HepG2 (cell line): Measurements from ENCODE around the gene CHD2. TPM values are rescaled to one million over a fixed set of nuclear protein-coding genes. Genes with fewer than 3 reads are reported as not detected.

ENCODE experiments used
- BHLHE40 ChIP-seq: IDR thresholded peaks from 2 replicates; pipeline ENCODE4 v1.6.1; 2011; ENCODE audit warnings: low read length, improper control_type of control experiment
- CCDC6 ChIP-seq: sonication (generic); formaldehyde crosslinking; IDR thresholded peaks from 2 replicates; pipeline ENCODE4 v1.8.1; 2022; ENCODE audit warnings: mild to moderate bottlenecking, missing genetic modification reagents, moderate library complexity
- HOXA5 ChIP-seq: sonication (generic); formaldehyde crosslinking; IDR thresholded peaks from 2 replicates; pipeline ENCODE4 v1.4.0; 2020; ENCODE audit warnings: missing genetic modification reagents
- MAFF ChIP-seq: IDR thresholded peaks from 2 replicates; pipeline ENCODE4 v1.6.1; 2011; ENCODE audit warnings: low read depth, low read length, improper control_type of control experiment
- MYNN ChIP-seq: sonication (generic); formaldehyde crosslinking; IDR thresholded peaks from 2 replicates; pipeline ENCODE4 v1.4.0; 2020; ENCODE audit warnings: mild to moderate bottlenecking, low read depth, missing genetic modification reagents
- POLR2G ChIP-seq: fragments of 200-400 bp; formaldehyde crosslinking; IDR thresholded peaks from 2 replicates; pipeline ENCODE4 v1.6.1; 2018; ENCODE audit warnings: mild to moderate bottlenecking, low read depth, low read length, moderate library complexity
- RARA ChIP-seq: IDR thresholded peaks from 2 replicates; pipeline ENCODE4 v1.6.1; 2016; ENCODE audit warnings: missing genetic modification reagents, missing compliant biosample characterization
- SMC3 ChIP-seq: IDR thresholded peaks from 2 replicates; pipeline ENCODE4 v1.6.1; 2011; ENCODE audit warnings: low read length, improper control_type of control experiment
- SPEN ChIP-seq: sonication (generic); formaldehyde crosslinking; IDR thresholded peaks from 2 replicates; pipeline ENCODE4 v1.5.1; 2020; ENCODE audit warnings: low read depth, mild to moderate bottlenecking, missing genetic modification reagents
- ZNF263 ChIP-seq: sonication (generic); formaldehyde crosslinking; IDR thresholded peaks from 2 replicates; pipeline ENCODE4 v1.4.0; 2020; ENCODE audit warnings: missing genetic modification reagents
- ZNF382 ChIP-seq: sonication (generic); formaldehyde crosslinking; IDR thresholded peaks from 2 replicates; pipeline ENCODE4 v1.5.0; 2020; ENCODE audit warnings: missing genetic modification reagents, mild to moderate bottlenecking, borderline replicate concordance
- ZNF772 ChIP-seq: sonication (generic); formaldehyde crosslinking; IDR thresholded peaks from 2 replicates; pipeline ENCODE4 v1.5.0; 2020; ENCODE audit warnings: mild to moderate bottlenecking, missing genetic modification reagents
- polyA plus RNA-seq, 8 experiments: library from polyadenylated mRNA; depleted of rRNA in 3 of 8; stranded (reverse) in 7 of 8; unstranded in 1 of 8; fragments of >200 nt; fragmentation: Illumina TruSeq in 4 of 8; extraction: Trizol in 4 of 8; gene quantifications; 2 replicates each; pipeline versions ENCODE4 v1.2.1 to v1.2.3, GENCODE V29; 2011 to 2016; ENCODE audit warnings: low read depth in 4 of 8, missing spikeins in 1 of 8, mixed read lengths in 1 of 8; ENCODE audit not compliant: insufficient read depth in 1 of 8
- total RNA-seq, 5 experiments: library from RNA; depleted of rRNA; stranded (reverse); fragments of >200 nt; fragmentation: Illumina TruSeq; extraction: Trizol; gene quantifications; 2 replicates each; pipeline ENCODE4 v1.2.3, GENCODE V29; 2016; ENCODE audit warnings: low read depth in 1 of 5
- TF ChIP-seq, protein P1 (sequence below): sonication (generic); formaldehyde crosslinking; IDR thresholded peaks from 2 replicates; pipeline ENCODE4 v1.4.0; 2020; ENCODE audit warnings: missing genetic modification reagents
- TF ChIP-seq, protein P2 (sequence below): sonication (generic); formaldehyde crosslinking; IDR thresholded peaks from 2 replicates; pipeline ENCODE4 v1.5.0; 2020; ENCODE audit warnings: missing genetic modification reagents
- TF ChIP-seq, protein P3 (sequence below), 2 experiments: fragments of 450-650 bp in 1 of 2; sonication (generic) in 1 of 2; formaldehyde crosslinking; IDR thresholded peaks; 2 replicates each; pipeline versions ENCODE4 v1.5.0 to v1.8.0; 2020 to 2022; ENCODE audit warnings: mild to moderate bottlenecking in 1 of 2, missing genetic modification reagents in 1 of 2
- TF ChIP-seq, protein P4 (sequence below): sonication (generic); formaldehyde crosslinking; IDR thresholded peaks from 2 replicates; pipeline ENCODE4 v1.8.1; 2022; ENCODE audit warnings: mild to moderate bottlenecking, missing genetic modification reagents
- TF ChIP-seq, protein P5 (sequence below): sonication (generic); formaldehyde crosslinking; IDR thresholded peaks from 2 replicates; pipeline ENCODE4 v1.8.0; 2022; ENCODE audit warnings: mild to moderate bottlenecking, missing genetic modification reagents, moderate library complexity
- TF ChIP-seq, protein P6 (sequence below), 2 experiments: IDR thresholded peaks; 2 replicates each; pipeline ENCODE4 v1.6.1; 2011 to 2012; ENCODE audit warnings: low read length in 2 of 2, borderline replicate concordance in 1 of 2, low read depth in 1 of 2, mild to moderate bottlenecking in 1 of 2, moderate library complexity in 1 of 2
- TF ChIP-seq, protein P7 (sequence below): sonication (generic); formaldehyde crosslinking; conservative IDR thresholded peaks from 2 replicates; pipeline ENCODE4 v1.8.1; 2023; ENCODE audit warnings: missing genetic modification reagents

CHD2 gene
- total and polyA plus RNA-seq, 2 of the 13 experiments (the other 11 are each of a cell fraction or from before 2014, with no cell fraction given) = 54.0 to 54.1 TPM

DNA sequence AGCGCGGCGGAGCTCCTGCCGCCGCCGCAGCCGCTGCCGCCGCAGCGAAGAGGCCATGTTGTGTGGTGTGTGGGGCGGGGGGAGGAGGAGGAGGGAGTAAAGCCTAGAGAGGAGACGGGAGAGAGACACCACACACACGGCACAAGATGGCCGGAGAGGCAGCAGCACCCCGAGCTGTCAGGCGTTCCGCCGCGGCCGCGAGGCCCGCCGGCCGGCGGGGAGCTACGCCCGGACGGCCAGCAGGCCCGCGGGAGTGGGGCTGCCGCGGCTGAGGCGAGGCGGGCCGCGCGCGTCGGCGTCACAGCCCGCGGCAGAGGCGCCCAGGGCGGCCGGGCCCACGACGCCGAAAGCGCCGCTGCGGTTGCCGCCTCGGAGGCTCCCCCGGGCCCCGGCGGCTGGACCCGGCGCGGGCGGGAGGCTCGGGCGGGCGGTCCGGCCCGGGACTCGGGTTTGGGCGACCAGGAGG lies 17.4 kb upstream of the CHD2 start (continued):
- TF ChIP-seq, protein P1, sequence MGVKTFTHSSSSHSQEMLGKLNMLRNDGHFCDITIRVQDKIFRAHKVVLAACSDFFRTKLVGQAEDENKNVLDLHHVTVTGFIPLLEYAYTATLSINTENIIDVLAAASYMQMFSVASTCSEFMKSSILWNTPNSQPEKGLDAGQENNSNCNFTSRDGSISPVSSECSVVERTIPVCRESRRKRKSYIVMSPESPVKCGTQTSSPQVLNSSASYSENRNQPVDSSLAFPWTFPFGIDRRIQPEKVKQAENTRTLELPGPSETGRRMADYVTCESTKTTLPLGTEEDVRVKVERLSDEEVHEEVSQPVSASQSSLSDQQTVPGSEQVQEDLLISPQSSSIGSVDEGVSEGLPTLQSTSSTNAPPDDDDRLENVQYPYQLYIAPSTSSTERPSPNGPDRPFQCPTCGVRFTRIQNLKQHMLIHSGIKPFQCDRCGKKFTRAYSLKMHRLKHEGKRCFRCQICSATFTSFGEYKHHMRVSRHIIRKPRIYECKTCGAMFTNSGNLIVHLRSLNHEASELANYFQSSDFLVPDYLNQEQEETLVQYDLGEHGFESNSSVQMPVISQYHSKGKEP (CRISPR knock-in tag) = no peak
- TF ChIP-seq, protein P2, sequence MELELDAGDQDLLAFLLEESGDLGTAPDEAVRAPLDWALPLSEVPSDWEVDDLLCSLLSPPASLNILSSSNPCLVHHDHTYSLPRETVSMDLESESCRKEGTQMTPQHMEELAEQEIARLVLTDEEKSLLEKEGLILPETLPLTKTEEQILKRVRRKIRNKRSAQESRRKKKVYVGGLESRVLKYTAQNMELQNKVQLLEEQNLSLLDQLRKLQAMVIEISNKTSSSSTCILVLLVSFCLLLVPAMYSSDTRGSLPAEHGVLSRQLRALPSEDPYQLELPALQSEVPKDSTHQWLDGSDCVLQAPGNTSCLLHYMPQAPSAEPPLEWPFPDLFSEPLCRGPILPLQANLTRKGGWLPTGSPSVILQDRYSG (CRISPR knock-in tag) = no peak
- TF ChIP-seq ZNF382 (CRISPR knock-in tag) (no peak), SMC3 (no peak), MYNN (CRISPR knock-in tag) (no peak), CCDC6 (CRISPR knock-in tag) (no peak), BHLHE40 (peak; percentile 10; the same call in 1 of the 2 replicates), MAFF (no peak), ZNF772 (no peak; the same call in 1 of the 2 replicates), ZNF263 (CRISPR knock-in tag) (0 out of 2 replicates have a peak, but pooled peaks have one; percentile 26), HOXA5 (no peak), RARA (CRISPR knock-in tag) (no peak), POLR2G (0 out of 2 replicates have a peak, but pooled peaks have one; percentile 59), SPEN (CRISPR knock-in tag) (0 out of 2 replicates have a peak, but pooled peaks have one; percentile 37)
- TF ChIP-seq, protein P3, sequence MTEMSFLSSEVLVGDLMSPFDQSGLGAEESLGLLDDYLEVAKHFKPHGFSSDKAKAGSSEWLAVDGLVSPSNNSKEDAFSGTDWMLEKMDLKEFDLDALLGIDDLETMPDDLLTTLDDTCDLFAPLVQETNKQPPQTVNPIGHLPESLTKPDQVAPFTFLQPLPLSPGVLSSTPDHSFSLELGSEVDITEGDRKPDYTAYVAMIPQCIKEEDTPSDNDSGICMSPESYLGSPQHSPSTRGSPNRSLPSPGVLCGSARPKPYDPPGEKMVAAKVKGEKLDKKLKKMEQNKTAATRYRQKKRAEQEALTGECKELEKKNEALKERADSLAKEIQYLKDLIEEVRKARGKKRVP (CRISPR knock-in tag; IDR thresholded peaks at IDR 0.05) = no peak
- TF ChIP-seq, protein P4, sequence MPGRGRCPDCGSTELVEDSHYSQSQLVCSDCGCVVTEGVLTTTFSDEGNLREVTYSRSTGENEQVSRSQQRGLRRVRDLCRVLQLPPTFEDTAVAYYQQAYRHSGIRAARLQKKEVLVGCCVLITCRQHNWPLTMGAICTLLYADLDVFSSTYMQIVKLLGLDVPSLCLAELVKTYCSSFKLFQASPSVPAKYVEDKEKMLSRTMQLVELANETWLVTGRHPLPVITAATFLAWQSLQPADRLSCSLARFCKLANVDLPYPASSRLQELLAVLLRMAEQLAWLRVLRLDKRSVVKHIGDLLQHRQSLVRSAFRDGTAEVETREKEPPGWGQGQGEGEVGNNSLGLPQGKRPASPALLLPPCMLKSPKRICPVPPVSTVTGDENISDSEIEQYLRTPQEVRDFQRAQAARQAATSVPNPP (CRISPR knock-in tag) = no peak
- TF ChIP-seq, protein P5, sequence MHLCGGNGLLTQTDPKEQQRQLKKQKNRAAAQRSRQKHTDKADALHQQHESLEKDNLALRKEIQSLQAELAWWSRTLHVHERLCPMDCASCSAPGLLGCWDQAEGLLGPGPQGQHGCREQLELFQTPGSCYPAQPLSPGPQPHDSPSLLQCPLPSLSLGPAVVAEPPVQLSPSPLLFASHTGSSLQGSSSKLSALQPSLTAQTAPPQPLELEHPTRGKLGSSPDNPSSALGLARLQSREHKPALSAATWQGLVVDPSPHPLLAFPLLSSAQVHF = no peak
- TF ChIP-seq, protein P6, sequence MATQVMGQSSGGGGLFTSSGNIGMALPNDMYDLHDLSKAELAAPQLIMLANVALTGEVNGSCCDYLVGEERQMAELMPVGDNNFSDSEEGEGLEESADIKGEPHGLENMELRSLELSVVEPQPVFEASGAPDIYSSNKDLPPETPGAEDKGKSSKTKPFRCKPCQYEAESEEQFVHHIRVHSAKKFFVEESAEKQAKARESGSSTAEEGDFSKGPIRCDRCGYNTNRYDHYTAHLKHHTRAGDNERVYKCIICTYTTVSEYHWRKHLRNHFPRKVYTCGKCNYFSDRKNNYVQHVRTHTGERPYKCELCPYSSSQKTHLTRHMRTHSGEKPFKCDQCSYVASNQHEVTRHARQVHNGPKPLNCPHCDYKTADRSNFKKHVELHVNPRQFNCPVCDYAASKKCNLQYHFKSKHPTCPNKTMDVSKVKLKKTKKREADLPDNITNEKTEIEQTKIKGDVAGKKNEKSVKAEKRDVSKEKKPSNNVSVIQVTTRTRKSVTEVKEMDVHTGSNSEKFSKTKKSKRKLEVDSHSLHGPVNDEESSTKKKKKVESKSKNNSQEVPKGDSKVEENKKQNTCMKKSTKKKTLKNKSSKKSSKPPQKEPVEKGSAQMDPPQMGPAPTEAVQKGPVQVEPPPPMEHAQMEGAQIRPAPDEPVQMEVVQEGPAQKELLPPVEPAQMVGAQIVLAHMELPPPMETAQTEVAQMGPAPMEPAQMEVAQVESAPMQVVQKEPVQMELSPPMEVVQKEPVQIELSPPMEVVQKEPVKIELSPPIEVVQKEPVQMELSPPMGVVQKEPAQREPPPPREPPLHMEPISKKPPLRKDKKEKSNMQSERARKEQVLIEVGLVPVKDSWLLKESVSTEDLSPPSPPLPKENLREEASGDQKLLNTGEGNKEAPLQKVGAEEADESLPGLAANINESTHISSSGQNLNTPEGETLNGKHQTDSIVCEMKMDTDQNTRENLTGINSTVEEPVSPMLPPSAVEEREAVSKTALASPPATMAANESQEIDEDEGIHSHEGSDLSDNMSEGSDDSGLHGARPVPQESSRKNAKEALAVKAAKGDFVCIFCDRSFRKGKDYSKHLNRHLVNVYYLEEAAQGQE (IDR thresholded peaks at IDR 0.05; ENCODE audit: borderline replicate concordance in 1 of 2, low read depth in 1 of 2, low read length in 2 of 2) = peak in 1 of 2 experiments; percentile 59; a peak in 1 of 4 replicates
- TF ChIP-seq, protein P7, sequence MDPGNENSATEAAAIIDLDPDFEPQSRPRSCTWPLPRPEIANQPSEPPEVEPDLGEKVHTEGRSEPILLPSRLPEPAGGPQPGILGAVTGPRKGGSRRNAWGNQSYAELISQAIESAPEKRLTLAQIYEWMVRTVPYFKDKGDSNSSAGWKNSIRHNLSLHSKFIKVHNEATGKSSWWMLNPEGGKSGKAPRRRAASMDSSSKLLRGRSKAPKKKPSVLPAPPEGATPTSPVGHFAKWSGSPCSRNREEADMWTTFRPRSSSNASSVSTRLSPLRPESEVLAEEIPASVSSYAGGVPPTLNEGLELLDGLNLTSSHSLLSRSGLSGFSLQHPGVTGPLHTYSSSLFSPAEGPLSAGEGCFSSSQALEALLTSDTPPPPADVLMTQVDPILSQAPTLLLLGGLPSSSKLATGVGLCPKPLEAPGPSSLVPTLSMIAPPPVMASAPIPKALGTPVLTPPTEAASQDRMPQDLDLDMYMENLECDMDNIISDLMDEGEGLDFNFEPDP (CRISPR knock-in tag) = no peak
